Mesothelial cell of epicardium (in vitro differentiated cells): ENCODE results near the gene BRAP. TPM values are rescaled to one million over a fixed set of nuclear protein-coding genes. Genes with fewer than 3 reads are reported as not detected.
"Not testable (repeated sequence)": the region's sequence is repeated elsewhere in the genome, so short reads cannot be mapped to it uniquely, and the experiment has no call there.

Experiments
- DNase-seq, 2 experiments: peaks; one replicate each; pipeline ENCODE4 v3.0.0; 2021; ENCODE audit warnings: low spot score in 2 of 2; ENCODE audit not compliant: unreplicated experiment in 2 of 2
- H3K27ac Mint-ChIP-seq: 2 replicates; pipeline ENCODE4 v1.8.0; 2021; ENCODE audit warnings: mixed read lengths
- H3K27me3 Mint-ChIP-seq: 2 replicates; pipeline ENCODE4 v1.8.0; 2021; ENCODE audit warnings: low read depth, mixed read lengths
- H3K36me3 Mint-ChIP-seq: 2 replicates; pipeline ENCODE4 v1.8.0; 2021; ENCODE audit warnings: mixed read lengths
- H3K4me1 Mint-ChIP-seq: 2 replicates; pipeline ENCODE4 v1.8.0; 2021; ENCODE audit warnings: mixed read lengths
- H3K4me3 Mint-ChIP-seq: 2 replicates; pipeline ENCODE4 v1.8.0; 2021; ENCODE audit warnings: mild to moderate bottlenecking, moderate library complexity, mixed read lengths
- H3K9me3 Mint-ChIP-seq: 2 replicates; pipeline ENCODE4 v1.8.0; 2021; ENCODE audit warnings: mixed read lengths
- total RNA-seq: library from RNA; stranded (reverse); gene quantifications from 3 replicates; pipeline ENCODE4 v1.2.1, GENCODE V29; 2021
- TF ChIP-seq, protein P1 (sequence below): fragments of 200-600 bp; sonication (generic); IDR thresholded peaks from one replicate; pipeline ENCODE4 v1.5.0; 2021; ENCODE audit warnings: antibody characterized with exemption; ENCODE audit not compliant: unreplicated experiment

Gene BRAP
- total RNA-seq, 1 donor from 2014 or later = 18.6 TPM

- peaks cover 44% of the 10 kb centered on the region for H3K4me1 Mint-ChIP-seq
- peak overlapping the region; percentile 95 for H3K27ac Mint-ChIP-seq
- peaks cover 1% of the 10 kb centered on the region for H3K27me3 Mint-ChIP-seq
- peaks cover 3% of the 10 kb centered on the region for H3K36me3 Mint-ChIP-seq
- peak overlapping the region; percentile 87 for H3K4me3 Mint-ChIP-seq
- H3K9me3 Mint-ChIP-seq = no peaks in the 10 kb centered on the region
- DNase-seq = no peak
- TF ChIP-seq, protein P1, sequence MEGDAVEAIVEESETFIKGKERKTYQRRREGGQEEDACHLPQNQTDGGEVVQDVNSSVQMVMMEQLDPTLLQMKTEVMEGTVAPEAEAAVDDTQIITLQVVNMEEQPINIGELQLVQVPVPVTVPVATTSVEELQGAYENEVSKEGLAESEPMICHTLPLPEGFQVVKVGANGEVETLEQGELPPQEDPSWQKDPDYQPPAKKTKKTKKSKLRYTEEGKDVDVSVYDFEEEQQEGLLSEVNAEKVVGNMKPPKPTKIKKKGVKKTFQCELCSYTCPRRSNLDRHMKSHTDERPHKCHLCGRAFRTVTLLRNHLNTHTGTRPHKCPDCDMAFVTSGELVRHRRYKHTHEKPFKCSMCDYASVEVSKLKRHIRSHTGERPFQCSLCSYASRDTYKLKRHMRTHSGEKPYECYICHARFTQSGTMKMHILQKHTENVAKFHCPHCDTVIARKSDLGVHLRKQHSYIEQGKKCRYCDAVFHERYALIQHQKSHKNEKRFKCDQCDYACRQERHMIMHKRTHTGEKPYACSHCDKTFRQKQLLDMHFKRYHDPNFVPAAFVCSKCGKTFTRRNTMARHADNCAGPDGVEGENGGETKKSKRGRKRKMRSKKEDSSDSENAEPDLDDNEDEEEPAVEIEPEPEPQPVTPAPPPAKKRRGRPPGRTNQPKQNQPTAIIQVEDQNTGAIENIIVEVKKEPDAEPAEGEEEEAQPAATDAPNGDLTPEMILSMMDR = no peak
These were observed 88.5 kb downstream of the BRAP start for GRCh38 chr12:111596985-111597830.

DNA sequence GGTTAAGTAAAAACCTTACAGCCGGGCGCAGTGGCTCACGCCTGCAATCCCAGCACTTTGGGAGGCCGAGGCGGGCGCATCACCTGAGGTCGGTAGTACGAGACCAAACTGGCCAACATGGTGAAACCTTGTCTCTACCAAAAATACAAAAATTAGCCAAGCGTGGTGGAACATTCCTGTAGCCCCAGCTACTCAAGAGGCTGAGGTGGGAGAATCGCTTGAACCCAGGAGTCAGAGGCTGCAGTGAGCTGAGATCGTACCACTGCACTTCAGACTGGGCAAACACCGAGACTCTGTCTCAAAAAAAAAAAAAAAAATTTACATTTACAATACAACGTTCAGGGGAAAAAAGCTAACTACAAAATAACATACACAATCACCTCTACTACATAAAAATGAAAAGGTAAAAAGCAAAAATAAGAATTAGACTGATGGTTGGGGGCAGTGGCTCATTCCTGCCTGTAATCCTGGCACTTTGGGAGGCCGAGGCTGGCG lies 90.4 kb downstream of the BRAP start:
- peak overlapping the region; percentile 95 for H3K27ac Mint-ChIP-seq
- not testable (repeated sequence) for DNase-seq, H3K9me3 Mint-ChIP-seq, H3K27me3 Mint-ChIP-seq, H3K36me3 Mint-ChIP-seq
- peaks cover 43% of the 10 kb centered on the region for H3K4me1 Mint-ChIP-seq
- peak overlapping the region; percentile 87 for H3K4me3 Mint-ChIP-seq

Other genes starting within 250 kb of the BRAP start
- 149 to 152 TPM (median 150 TPM) in 3 replicates for gene ATXN2, start 86.6 kb downstream of the BRAP start, total RNA-seq
- gene ACAD10, start 97 bp upstream of the BRAP start, total RNA-seq = 55.2 to 63.8 TPM (median 57.0 TPM) in 3 replicates
- 41.6 to 45.8 TPM (median 41.7 TPM) in 3 replicates for gene ALDH2, start 81.0 kb upstream of the BRAP start, total RNA-seq
- 64.5 to 71.2 TPM (median 70.9 TPM) in 3 replicates for gene MAPKAPK5, start 156.3 kb upstream of the BRAP start, total RNA-seq